DOHH2 (cell line): ENCODE results near the gene ARFGAP2.

Experiments
- EZH2phosphoT487 ChIP-seq: fragments of 200-600 bp; sonication (generic); IDR thresholded peaks from 2 replicates; pipeline ENCODE4 v1.6.1; 2017; ENCODE audit warnings: borderline replicate concordance, mild to moderate bottlenecking, antibody characterized with exemption, low read length, moderate library complexity, mixed read lengths
- TF ChIP-seq, protein P1 (sequence below): fragments of 200-600 bp; sonication (generic); IDR thresholded peaks from one replicate; pipeline ENCODE4 v1.5.1; 2014; ENCODE audit warnings: antibody characterized with exemption, mild to moderate bottlenecking, low read depth, low read length; ENCODE audit not compliant: poor library complexity, severe bottlenecking

- TF ChIP-seq, protein P1, sequence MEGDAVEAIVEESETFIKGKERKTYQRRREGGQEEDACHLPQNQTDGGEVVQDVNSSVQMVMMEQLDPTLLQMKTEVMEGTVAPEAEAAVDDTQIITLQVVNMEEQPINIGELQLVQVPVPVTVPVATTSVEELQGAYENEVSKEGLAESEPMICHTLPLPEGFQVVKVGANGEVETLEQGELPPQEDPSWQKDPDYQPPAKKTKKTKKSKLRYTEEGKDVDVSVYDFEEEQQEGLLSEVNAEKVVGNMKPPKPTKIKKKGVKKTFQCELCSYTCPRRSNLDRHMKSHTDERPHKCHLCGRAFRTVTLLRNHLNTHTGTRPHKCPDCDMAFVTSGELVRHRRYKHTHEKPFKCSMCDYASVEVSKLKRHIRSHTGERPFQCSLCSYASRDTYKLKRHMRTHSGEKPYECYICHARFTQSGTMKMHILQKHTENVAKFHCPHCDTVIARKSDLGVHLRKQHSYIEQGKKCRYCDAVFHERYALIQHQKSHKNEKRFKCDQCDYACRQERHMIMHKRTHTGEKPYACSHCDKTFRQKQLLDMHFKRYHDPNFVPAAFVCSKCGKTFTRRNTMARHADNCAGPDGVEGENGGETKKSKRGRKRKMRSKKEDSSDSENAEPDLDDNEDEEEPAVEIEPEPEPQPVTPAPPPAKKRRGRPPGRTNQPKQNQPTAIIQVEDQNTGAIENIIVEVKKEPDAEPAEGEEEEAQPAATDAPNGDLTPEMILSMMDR = no peak
- TF ChIP-seq EZH2phosphoT487 = no peak
Measured at GRCh38 chr11:47121056-47121455, 55.6 kb downstream of the ARFGAP2 start.
